Measurements from ENCODE around the gene MARS1.
"Not testable (repeated sequence)": the region's sequence is repeated elsewhere in the genome, so short reads cannot be mapped to it uniquely, and the experiment has no call there.

Gene MARS1

GRCh38 chr12:57487597-57488401 lies at the start of gene MARS1:
Gene MARS1 (plus strand): TSS chr12:57488068. CDS start chr12:57488091, 23 bp downstream.
- peak within 1 kb of the TSS; percentile 90 for H3K4me3 ChIP-seq (ENCODE audit: low read length)
- no peak for TF ChIP-seq CTCF (IDR thresholded peaks at IDR 0.05; ENCODE audit: insufficient read depth, low read depth, low read length, missing control alignments)
- peak; percentile 98 for DNase-seq (ENCODE audit: low read depth)

GRCh38 chr12:57438400-57438799 lies 49.5 kb upstream of the MARS1 start:
- H3K4me3 ChIP-seq (ENCODE audit: low read length), result no peak overlapping the region
- DNase-seq (ENCODE audit: low read depth), result no peak
- no peak for TF ChIP-seq CTCF (IDR thresholded peaks at IDR 0.05; ENCODE audit: insufficient read depth, low read depth, low read length, missing control alignments)

- no peak for DNase-seq (ENCODE audit: low read depth)
- H3K4me3 ChIP-seq (ENCODE audit: low read length), result no peak overlapping the region
- no peak for TF ChIP-seq CTCF (IDR thresholded peaks at IDR 0.05; ENCODE audit: insufficient read depth, low read depth, low read length, missing control alignments)
These were observed 48.1 kb upstream of the MARS1 start for GRCh38 chr12:57439762-57440266.

- DNase-seq (ENCODE audit: low read depth); H3K4me3 ChIP-seq (ENCODE audit: low read length): not testable (repeated sequence)
These were observed 46.5 kb upstream of the MARS1 start for GRCh38 chr12:57441393-57441792.

- TF ChIP-seq CTCF (IDR thresholded peaks at IDR 0.05; ENCODE audit: insufficient read depth, low read depth, low read length, missing control alignments), result no peak
- no peak overlapping the region for H3K4me3 ChIP-seq (ENCODE audit: low read length)
- no peak for DNase-seq (ENCODE audit: low read depth)
These were observed 45.9 kb upstream of the MARS1 start for GRCh38 chr12:57441846-57442427.

- not testable (repeated sequence) for DNase-seq (ENCODE audit: low read depth); H3K4me3 ChIP-seq (ENCODE audit: low read length)
These were observed 43.5 kb upstream of the MARS1 start for GRCh38 chr12:57444337-57444736.

GRCh38 chr12:57444744-57445143 lies 43.1 kb upstream of the MARS1 start:
- TF ChIP-seq CTCF (IDR thresholded peaks at IDR 0.05; ENCODE audit: insufficient read depth, low read depth, low read length, missing control alignments), result no peak
- no peak for DNase-seq (ENCODE audit: low read depth)
- H3K4me3 ChIP-seq (ENCODE audit: low read length), result no peak overlapping the region
